ENCODE results near the gene ZNF618.

Gene ZNF618

GRCh38 chr9:114086607-114087006, 210.5 kb downstream of the ZNF618 start:
- DNase-seq = no peak

DNA sequence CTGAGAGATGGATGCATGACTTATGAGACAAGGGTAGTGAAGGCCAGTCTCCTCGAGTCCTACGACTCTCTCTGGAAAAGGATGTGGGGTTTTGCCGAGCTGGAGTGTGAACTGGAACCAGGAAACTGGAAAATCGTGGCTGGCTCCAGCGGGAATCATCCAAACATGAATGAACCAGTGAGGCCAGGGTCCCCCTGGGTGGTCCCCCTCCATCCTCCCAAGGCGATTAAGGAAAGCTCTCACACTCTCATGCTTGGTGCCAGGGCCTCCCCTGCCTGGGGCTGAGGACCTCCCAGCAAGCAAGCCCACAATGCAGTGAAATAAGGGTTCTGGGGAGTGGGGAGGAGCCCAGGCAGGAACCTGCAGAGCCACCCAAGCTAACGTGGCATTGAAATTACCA, 211.6 kb downstream of the ZNF618 start:
- no peak for DNase-seq

DNA sequence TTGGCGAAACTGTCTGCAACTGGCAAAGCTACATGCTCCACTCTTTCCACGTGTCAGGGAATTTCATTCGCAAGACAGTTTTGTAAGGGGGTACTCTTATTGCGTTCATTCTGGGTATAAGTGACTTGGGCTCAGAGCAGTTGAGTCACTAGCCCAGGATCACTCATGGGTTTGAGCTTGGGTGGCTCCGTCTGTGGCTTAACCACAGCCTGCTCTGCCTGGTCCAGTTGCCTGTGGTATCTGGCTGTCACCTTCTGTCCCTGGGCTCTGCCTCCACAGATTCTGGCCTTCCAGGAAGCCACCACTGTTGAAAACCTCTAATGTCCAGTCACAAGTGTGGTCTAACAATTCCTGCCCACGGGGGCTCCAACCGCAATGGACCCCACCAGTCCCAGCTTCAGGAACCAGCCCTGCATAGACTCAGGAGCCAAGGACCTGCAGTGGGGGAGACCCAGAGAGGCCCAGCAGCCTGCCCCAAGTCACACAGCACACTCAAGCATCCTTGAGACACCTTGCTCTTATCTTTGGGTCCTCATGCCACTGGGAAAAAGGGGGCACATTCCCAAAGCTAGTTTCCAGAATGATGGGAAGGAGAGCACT, 212.6 kb downstream of the ZNF618 start:
- no peak for DNase-seq

- no peak for DNase-seq
Measured at GRCh38 chr9:114089206-114089840, 213.2 kb downstream of the ZNF618 start.

GRCh38 chr9:114090798-114091197, 214.7 kb downstream of the ZNF618 start:
- DNase-seq = no peak

- no peak for DNase-seq
Measured at GRCh38 chr9:114091711-114092110, 215.6 kb downstream of the ZNF618 start.

- no peak for DNase-seq
Measured at GRCh38 chr9:114092336-114092735, 216.2 kb downstream of the ZNF618 start.

- DNase-seq = no peak
Measured at GRCh38 chr9:114093031-114093471, 216.9 kb downstream of the ZNF618 start.

GRCh38 chr9:114093761-114094505, 217.8 kb downstream of the ZNF618 start:
- DNase-seq = no peak

- no peak for DNase-seq
Measured at GRCh38 chr9:114094971-114095370, 218.9 kb downstream of the ZNF618 start.

DNA sequence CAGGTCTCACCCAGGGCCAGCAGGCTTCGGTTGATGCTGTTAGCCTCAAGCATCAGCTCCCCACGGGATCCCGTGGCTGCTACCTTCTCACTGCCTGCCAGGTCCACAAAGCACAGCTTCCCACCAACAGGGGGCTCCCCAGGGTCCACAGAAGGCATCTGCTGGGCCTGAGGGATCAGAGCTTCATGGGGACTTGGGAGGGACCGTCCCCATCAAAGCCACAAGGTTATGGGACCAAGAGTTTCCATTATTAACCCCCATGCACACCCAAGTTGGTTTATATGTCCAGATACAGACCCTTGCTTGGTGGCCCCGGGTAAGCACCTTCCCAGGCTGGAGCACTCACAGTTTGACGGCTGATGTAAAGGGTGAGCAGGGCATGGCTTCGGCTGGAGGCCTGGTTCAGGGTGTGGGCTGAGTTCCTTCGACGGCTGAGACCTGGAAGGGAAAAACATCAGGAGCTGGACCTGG, 220.0 kb downstream of the ZNF618 start:
- no peak for DNase-seq

- DNase-seq = no peak
Measured at GRCh38 chr9:114096866-114097612, 220.9 kb downstream of the ZNF618 start.

DNA sequence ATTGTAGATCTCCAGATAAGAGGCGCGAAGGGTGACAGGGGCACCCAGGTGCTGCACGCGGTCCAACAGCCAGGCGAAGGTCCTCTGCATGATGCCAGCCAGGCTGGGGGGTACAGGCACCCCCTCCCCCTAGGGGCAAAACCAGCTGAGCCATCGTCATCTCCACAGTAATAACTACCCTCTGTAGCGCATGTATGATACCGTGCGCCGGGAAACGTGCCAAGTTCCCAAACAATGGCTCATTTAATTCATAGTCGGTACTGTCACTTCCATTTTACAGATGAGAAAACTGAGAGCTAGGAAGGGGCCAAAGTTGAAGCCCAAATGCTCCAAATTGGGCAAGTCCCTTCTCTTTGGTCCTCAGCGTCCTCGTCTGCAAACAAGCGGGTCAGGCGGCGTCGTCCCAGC, 221.5 kb downstream of the ZNF618 start:
- no peak for DNase-seq

DNA sequence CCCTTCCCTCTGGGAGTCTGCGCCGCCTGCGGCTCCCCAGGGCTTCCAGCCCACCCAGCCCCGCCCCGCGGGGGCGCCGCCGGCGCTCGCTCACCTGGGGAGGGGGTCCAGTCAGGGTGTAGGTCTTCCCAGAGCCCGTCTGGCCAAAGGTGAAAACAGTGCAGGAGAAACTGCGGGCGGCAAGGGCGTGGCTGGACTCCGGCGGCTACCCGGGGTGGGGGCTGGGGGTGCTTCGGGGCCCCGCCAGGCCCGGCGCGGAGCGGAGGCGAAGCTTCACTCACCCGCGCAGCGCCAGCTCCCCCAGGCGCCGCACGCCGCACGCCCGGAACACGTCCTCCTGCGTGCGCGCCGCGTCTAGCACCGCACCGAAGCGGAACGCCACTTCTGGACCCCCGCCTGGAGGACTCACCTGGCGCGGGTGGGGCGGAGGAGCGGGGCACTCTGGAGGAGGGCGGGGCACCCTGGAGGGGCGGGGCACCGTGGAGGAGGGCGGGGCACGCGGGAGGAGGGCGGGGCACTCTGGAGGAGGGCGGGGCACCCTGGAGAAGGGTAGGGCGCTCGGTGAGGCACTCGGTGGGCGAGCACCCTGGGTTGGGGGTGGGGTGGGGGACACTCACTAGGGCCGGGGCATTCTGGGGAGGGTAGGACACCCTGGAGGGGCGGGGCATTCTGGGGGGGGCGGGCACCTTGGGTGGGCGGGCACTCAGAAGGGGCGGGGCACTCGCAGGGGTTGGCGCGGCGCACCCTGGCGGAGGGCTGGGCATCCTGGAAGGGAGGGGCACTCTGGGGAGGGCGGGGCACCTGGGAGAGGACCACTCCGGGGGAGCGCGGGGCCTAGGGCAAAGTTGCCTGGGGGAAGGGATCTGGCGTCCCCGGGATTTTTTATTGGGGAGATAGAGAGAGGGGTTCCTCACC, 222.2 kb downstream of the ZNF618 start:
- DNase-seq = no peak

DNA sequence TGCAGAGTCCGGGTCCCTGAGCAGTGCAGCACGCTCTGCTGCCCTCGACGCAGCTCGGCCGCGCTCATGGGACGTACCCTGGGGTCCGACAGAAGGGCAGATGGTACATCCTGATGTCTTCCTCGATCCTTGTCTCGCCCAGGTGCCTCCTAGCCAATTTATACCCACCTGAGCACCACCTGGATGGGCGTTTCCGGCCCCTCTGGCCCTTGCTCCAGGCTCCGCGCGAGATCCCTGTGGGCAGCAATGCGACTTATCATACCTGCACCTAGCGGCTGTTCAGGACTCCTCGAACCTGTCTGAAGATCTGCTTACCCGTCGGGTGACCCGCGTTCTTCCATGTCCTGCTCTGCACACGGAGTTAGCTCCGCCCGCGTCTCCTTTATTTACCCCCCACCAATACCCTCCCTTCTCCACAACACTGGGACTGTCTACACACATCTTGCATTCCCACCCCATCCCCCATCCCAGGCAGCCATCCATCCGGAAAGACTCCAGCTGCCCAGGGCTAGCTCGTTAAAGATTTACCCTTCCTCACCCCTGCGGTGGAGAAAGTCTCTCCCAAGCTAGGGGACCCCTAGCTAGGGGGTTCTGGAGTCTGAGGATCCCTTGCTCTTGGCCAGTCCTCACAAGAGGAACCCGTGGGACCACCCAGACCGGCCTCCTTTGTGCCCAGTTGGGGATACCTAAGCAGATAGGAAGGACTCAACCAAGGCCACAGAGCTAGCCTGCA, 223.0 kb downstream of the ZNF618 start, which contains the start of gene KIF12:
Gene KIF12, minus strand, starts transcription at position 357 of the 733 bp plus-strand sequence. Its CDS starts 16 bp downstream, at position 341.
- DNase-seq = no peak

DNA sequence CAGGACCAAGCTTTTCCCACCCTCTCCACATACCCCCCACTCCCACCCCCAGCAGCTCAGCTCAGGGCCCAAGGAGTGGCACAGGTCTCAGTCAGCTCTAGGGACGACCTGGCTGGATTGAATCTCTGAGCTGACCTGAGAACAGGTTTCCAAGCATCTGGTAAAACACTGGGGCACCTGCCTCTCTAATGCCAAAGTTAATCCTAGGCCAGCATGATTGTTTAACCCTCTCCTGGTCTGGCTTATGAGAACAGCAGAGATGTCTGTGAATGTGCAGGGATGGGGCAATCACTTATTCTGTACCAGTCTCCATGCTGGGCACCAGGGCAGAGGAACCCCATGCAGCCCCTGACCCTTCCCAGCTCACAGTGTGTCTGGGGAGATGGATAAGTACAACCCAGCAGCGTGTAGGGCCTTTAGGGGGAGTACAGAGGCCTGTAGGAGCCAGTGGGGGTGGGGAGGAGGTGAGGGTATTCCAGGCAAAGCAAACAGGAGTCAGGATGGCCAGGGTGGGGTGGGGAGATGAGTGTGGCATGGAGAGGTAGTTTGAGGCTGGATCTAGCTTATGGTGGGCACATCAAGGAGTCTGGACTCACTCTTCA, 223.7 kb downstream of the ZNF618 start:
- DNase-seq = no peak

DNA sequence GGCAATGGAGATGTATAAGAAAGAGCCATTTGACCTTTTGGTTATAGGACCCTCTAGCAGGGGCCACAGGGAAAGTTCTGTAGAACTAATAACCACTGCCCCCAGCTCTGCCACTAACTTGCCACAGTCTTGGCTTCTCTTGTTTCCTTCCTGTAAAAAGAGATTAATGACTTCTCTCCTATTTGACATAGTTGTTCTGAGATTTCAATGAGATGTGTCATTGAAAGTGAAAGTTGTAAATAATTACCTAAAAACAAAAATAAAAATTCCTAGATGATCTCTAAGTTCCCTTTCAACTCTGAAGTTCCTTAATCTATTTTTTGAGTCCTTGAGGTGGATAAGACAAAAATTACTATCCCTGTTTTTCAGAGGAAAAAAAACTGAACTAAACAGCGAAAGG, 224.4 kb downstream of the ZNF618 start:
- no peak for DNase-seq

DNA sequence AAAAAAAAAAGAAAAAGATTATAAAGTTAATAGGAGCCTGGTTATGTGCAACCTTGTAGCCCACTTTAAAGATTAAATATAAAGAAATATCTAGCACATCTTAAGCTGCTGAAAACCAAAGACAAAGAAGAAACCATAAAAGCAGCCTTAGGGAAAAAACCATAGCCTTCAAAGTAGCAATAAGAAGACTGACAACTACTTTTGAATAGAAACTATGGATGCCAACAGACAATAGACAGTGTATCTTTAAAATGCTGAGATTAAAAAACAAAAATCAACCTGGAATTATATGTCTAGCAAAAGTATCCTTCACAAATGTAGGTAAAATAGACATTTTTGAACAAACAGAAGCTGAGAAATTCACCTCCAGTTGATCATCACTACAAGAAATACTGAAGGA, 226.4 kb downstream of the ZNF618 start:
- DNase-seq = no peak

DNA sequence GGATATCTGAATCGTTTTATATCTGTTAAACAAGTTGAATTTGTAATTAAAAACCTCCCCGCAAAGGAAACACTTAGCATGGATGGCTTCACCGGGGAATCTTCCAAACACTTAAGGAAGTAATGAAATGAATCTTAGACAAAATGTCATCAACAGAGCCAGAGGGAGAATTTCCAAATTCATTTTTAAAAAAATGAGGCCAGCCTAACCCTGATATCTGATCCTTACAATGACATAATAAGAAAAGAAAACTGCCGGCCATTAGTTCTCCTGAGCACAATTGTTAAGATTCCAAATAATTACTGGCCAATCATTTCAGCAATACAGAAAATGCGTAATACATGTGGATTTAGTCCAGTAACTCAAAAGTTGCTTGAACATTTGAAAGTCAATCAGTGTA, 229.1 kb downstream of the ZNF618 start:
- no peak for DNase-seq
